PC-9 (cell line): ENCODE data around the gene CA5A. TPM values are rescaled to one million over a fixed set of nuclear protein-coding genes. Genes with fewer than 3 reads are reported as not detected.

Experiments
- BruUV-seq: library from RNA; stranded (reverse); fragments of 400-500 nt; replicated peaks from 2 replicates; lab custom pipeline; 2021; lab: Mats Ljungman, UMichigan
- CTCF ChIA-PET: fragments of 300-600 bp; sonication (Branson Sonifier 250); formaldehyde crosslinking; loops from one replicate; lab custom pipeline; 2022; ENCODE audit warnings: antibody characterized with exemption; lab: Charles Lee
- POLR2A ChIA-PET: fragments of 300-600 bp; sonication (Branson Sonifier 250); formaldehyde crosslinking; loops from one replicate; lab custom pipeline; 2022; ENCODE audit warnings: antibody characterized with exemption; ENCODE audit not compliant: unreplicated experiment; lab: Charles Lee
- DNase-seq, 2 experiments: peaks; one replicate each; pipeline versions ENCODE4 v3.0.0 to v3.0.0-alpha.2; 2015 to 2022; ENCODE audit warnings: mixed read lengths in 1 of 2
- H2AFZ ChIP-seq: fragments of 200-600 bp; sonication (generic); 2 replicates; pipeline ENCODE4 v1.8.1; 2017; ENCODE audit warnings: antibody characterized with exemption
- H3F3A ChIP-seq: fragments of 200-600 bp; sonication (generic); 2 replicates; pipeline ENCODE4 v1.8.1; 2017; ENCODE audit warnings: antibody characterized with exemption, mild to moderate bottlenecking, low read depth; ENCODE audit not compliant: insufficient read depth
- H3K27ac ChIP-seq: fragments of 200-600 bp; sonication (generic); 2 replicates; pipeline ENCODE4 v1.6.1; 2016; ENCODE audit warnings: mixed run types
- H3K27me3 ChIP-seq: fragments of 200-600 bp; sonication (generic); 2 replicates; pipeline ENCODE4 v1.6.1; 2016; ENCODE audit warnings: low read depth, mixed run types; ENCODE audit not compliant: insufficient read depth
- H3K36me3 ChIP-seq: fragments of 200-600 bp; sonication (generic); 2 replicates; pipeline ENCODE4 v1.6.1; 2016; ENCODE audit warnings: low read depth, mixed run types
- H3K4me1 ChIP-seq: fragments of 200-600 bp; sonication (generic); replicated peaks from 2 replicates; pipeline ENCODE4 v1.6.1; 2016; ENCODE audit warnings: mixed run types; ENCODE audit not compliant: insufficient read depth
- H3K4me2 ChIP-seq: fragments of 200-600 bp; sonication (generic); 2 replicates; pipeline ENCODE4 v1.6.1; 2017; ENCODE audit warnings: mixed run types
- H3K4me3 ChIP-seq: fragments of 200-600 bp; sonication (generic); 2 replicates; pipeline ENCODE4 v1.6.1; 2016; ENCODE audit warnings: mixed run types
- H3K79me2 ChIP-seq: fragments of 200-600 bp; sonication (generic); 2 replicates; pipeline ENCODE4 v1.6.1; 2017; ENCODE audit warnings: low read depth, mixed run types
- H3K9me2 ChIP-seq: fragments of 200-600 bp; sonication (generic); 2 replicates; pipeline ENCODE4 v1.8.1; 2017; ENCODE audit warnings: mild to moderate bottlenecking; ENCODE audit not compliant: insufficient read depth
- H3K9me3 ChIP-seq: fragments of 200-600 bp; sonication (generic); 2 replicates; pipeline ENCODE4 v1.8.1; 2016; ENCODE audit warnings: low read depth; ENCODE audit not compliant: insufficient read depth
- H4K20me1 ChIP-seq: fragments of 200-600 bp; sonication (generic); 2 replicates; pipeline ENCODE4 v1.8.1; 2017; ENCODE audit not compliant: insufficient read depth
- EZH2 ChIP-seq: fragments of 200-600 bp; sonication (generic); IDR thresholded peaks from 2 replicates; pipeline ENCODE4 v1.8.0; 2017; ENCODE audit warnings: antibody characterized with exemption, low read depth
- intact Hi-C: fragments of 100-400 bp; cut with micrococcal nuclease; formaldehyde crosslinking; loops from one replicate; pipeline ENCODE4 v1.10.0; 2022; ENCODE audit not compliant: unreplicated experiment
- total RNA-seq: library from RNA; stranded (reverse); gene quantifications from 2 replicates; pipeline ENCODE4 v1.2.3, GENCODE V29; 2021
- TF ChIP-seq, protein P1 (sequence below): fragments of 200-600 bp; sonication (generic); conservative IDR thresholded peaks from 2 replicates; pipeline ENCODE4 v1.6.1; 2017; ENCODE audit warnings: mixed run types, antibody characterized with exemption, mild to moderate bottlenecking, moderate library complexity

The CA5A gene
- total RNA-seq, 1 experiment from 2014 or later = 0.26 TPM

- POLR2A ChIA-PET = interaction anchor here (0.6 kb wide), 1 partner anchor 18 kb away, joined by 3 read pairs; the partner anchor contains the start of gene SLC7A5
Measured at GRCh38 chr16:87851141-87851587, 85.2 kb downstream of the CA5A start.

GRCh38 chr16:87850009-87851006 is 86.0 kb downstream of the CA5A start:
- Histone ChIP-seq H3K4me1 (peaks cover 37% of the 10 kb centered on the region), H3K27ac (no peak overlapping the region), H3K79me2 (peaks cover 87% of the 10 kb centered on the region), H3K27me3 (no peaks in the 10 kb centered on the region), H4K20me1 (peaks cover 70% of the 10 kb centered on the region), H3K4me2 (no peak overlapping the region), H3K9me3 (no peaks in the 10 kb centered on the region), H3F3A (peaks cover 35% of the 10 kb centered on the region; the same call in 1 of the 2 replicates), H2AFZ (no peak overlapping the region), H3K36me3 (peaks cover 44% of the 10 kb centered on the region), H3K4me3 (no peak overlapping the region), H3K9me2 (no peaks in the 10 kb centered on the region)
- BruUV-seq = no TSS peak
- CTCF ChIA-PET = interaction anchor here (0.6 to 2.1 kb wide), 7 partner anchors 9 to 71 kb away, joined by 3 to 18 read pairs (median 4); no protein-coding TSS in a partner anchor
- DNase-seq = peak in 1 of 2 experiments; percentile 65
- POLR2A ChIA-PET = interaction anchor here (0.6 kb wide), 3 partner anchors 19 to 1342 kb away, joined by 3 to 5 read pairs (median 3); partner anchors contain the start of gene SLC7A5
- intact Hi-C loops = loop anchor here (1.0 to 10.0 kb wide), 4 partner anchors 21 to 604 kb away; partner anchors contain the start of gene ZFPM1
- no peak for TF ChIP-seq EZH2
- TF ChIP-seq, protein P1, sequence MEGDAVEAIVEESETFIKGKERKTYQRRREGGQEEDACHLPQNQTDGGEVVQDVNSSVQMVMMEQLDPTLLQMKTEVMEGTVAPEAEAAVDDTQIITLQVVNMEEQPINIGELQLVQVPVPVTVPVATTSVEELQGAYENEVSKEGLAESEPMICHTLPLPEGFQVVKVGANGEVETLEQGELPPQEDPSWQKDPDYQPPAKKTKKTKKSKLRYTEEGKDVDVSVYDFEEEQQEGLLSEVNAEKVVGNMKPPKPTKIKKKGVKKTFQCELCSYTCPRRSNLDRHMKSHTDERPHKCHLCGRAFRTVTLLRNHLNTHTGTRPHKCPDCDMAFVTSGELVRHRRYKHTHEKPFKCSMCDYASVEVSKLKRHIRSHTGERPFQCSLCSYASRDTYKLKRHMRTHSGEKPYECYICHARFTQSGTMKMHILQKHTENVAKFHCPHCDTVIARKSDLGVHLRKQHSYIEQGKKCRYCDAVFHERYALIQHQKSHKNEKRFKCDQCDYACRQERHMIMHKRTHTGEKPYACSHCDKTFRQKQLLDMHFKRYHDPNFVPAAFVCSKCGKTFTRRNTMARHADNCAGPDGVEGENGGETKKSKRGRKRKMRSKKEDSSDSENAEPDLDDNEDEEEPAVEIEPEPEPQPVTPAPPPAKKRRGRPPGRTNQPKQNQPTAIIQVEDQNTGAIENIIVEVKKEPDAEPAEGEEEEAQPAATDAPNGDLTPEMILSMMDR = peak; percentile 97

More at GRCh38 chr16:87851141-87851587, 85.2 kb downstream of the CA5A start:
- CTCF ChIA-PET = no interaction called here
- Histone ChIP-seq H2AFZ (no peak overlapping the region), H3K9me3 (no peaks in the 10 kb centered on the region), H3K79me2 (peaks cover 87% of the 10 kb centered on the region), H3K4me3 (no peak overlapping the region), H3K27ac (no peak overlapping the region), H3K9me2 (no peaks in the 10 kb centered on the region), H4K20me1 (peaks cover 71% of the 10 kb centered on the region), H3F3A (peaks cover 43% of the 10 kb centered on the region; the same call in 1 of the 2 replicates), H3K36me3 (peaks cover 47% of the 10 kb centered on the region), H3K27me3 (no peaks in the 10 kb centered on the region), H3K4me2 (no peak overlapping the region), H3K4me1 (peaks cover 45% of the 10 kb centered on the region)
- BruUV-seq = no TSS peak
- intact Hi-C loops = loop anchor here (5.0 to 10.0 kb wide), 2 partner anchors 59 to 604 kb away; partner anchors contain the start of gene ZFPM1
- TF ChIP-seq, protein P1 = no peak
- TF ChIP-seq EZH2 = no peak
- no peak for DNase-seq

DNA sequence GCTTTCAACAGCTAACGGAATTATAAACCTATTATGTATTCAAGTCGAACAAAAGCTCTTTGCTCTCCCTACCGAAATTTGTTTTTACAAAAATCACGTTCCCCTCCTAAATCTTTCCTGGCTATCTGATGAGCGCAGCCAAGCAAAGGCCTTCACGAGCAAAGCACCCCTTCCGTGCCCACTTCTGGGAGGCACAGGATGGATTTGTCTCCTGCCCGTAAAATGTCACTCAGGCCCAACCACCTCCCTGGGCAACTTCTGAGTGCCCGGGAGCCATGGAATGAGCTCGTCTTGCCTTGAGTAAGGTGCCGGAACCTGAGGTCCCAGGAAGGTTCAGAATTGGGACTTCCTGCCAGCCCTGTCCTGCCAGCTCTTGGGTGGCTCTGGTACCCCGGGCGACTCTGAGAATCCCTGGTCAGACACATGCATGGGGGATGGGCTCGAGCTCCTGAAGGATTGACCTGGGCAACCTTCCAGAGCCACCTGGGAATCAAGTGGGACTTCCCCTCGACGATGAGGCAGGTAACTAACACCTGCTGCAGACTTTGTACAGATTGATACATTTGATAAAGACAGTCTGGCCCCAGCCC is 86.8 kb downstream of the CA5A start:
- Histone ChIP-seq H3K4me3 (no peak overlapping the region), H2AFZ (no peak overlapping the region), H3K79me2 (peaks cover 86% of the 10 kb centered on the region), H3F3A (peaks cover 27% of the 10 kb centered on the region; the same call in 1 of the 2 replicates), H4K20me1 (peaks cover 68% of the 10 kb centered on the region), H3K36me3 (peaks cover 44% of the 10 kb centered on the region), H3K27me3 (no peaks in the 10 kb centered on the region), H3K9me3 (no peaks in the 10 kb centered on the region), H3K27ac (no peak overlapping the region), H3K9me2 (no peaks in the 10 kb centered on the region), H3K4me1 (peaks cover 29% of the 10 kb centered on the region), H3K4me2 (no peak overlapping the region)
- BruUV-seq = no TSS peak
- intact Hi-C loops = loop anchor here (1.0 to 10.0 kb wide), 4 partner anchors 22 to 605 kb away; partner anchors contain the start of gene ZFPM1
- ChIA-PET POLR2A (interaction anchor here (0.6 kb wide), 1 partner anchor 1343 kb away, joined by 3 read pairs; no protein-coding TSS in a partner anchor), CTCF (interaction anchor here (0.6 to 2.1 kb wide), 6 partner anchors 10 to 72 kb away, joined by 3 to 18 read pairs (median 4); no protein-coding TSS in a partner anchor)
- no peak for DNase-seq
- TF ChIP-seq, protein P1 = no peak
- TF ChIP-seq EZH2 = no peak
